ENCODE data around the gene EHMT1. TPM values are rescaled to one million over a fixed set of nuclear protein-coding genes. Genes with fewer than 3 reads are reported as not detected.

EHMT1 gene
- total and polyA plus RNA-seq, 9 of the 15 experiments (the other 6 are each of a cell fraction or from before 2014, with no cell fraction given): 2.2 to 76.0 (median 36.4) TPM

GRCh38 chr9:137658781-137659180 lies 40.0 kb downstream of the EHMT1 start (continued):
- TF ChIP-seq ZNF395 (CRISPR knock-in tag; IDR thresholded peaks at IDR 0.05) (no peak), ZNF274 (IDR thresholded peaks at IDR 0.05; ENCODE audit: borderline replicate concordance, low read depth, low read length) (no peak), COPS2 (conservative IDR thresholded peaks at IDR 0.05) (no peak), E2F6 (IDR thresholded peaks at IDR 0.05; ENCODE audit: borderline replicate concordance in 1 of 2, extremely low read depth in 1 of 2, insufficient read depth in 1 of 2, insufficient read length in 1 of 2, low read depth in 1 of 2, low read length in 1 of 2, poor library complexity in 1 of 2, severe bottlenecking in 1 of 2) (no peak), ELK1 (CRISPR knock-in tag; IDR thresholded peaks at IDR 0.05) (no peak), ELF2 (CRISPR knock-in tag; IDR thresholded peaks at IDR 0.05) (no peak)

GRCh38 chr9:137660144-137660543 lies 41.3 kb downstream of the EHMT1 start:
- Histone ChIP-seq H3K9me1 (ENCODE audit: control insufficient read depth, insufficient read depth, low read length) (no peaks in the 10 kb centered on the region), H2AFZ (ENCODE audit: low read depth, low read length) (no peak overlapping the region), H3K36me3 (ENCODE audit: control insufficient read depth, insufficient read depth, low read length) (peaks cover 9% of the 10 kb centered on the region; the same call in 2 of the 3 replicates), H3K9me3 (replicated peaks; ENCODE audit: control insufficient read depth, insufficient read depth, low read depth, low read length) (no peaks in the 10 kb centered on the region), H4K20me1 (replicated peaks; ENCODE audit: control insufficient read depth, insufficient read depth, low read length) (0 out of 2 replicates have a peak, but pooled peaks cover 4% of the 10 kb centered on the region), H3K4me1 (replicated peaks in 1 of 2; ENCODE audit: control insufficient read depth in 2 of 2, insufficient read depth in 2 of 2, low read length in 2 of 2) (no peaks in the 10 kb centered on the region; a peak in 1 of 5 replicates), H3K9ac (ENCODE audit: insufficient read depth in 1 of 2, low read depth in 2 of 2, low read length in 2 of 2) (peak overlapping the region in 1 of 2 experiments; percentile 17; a peak in 1 of 4 replicates), H3K4me3 (no peak overlapping the region), H3K27ac (ENCODE audit: extremely low read depth, low read depth, low read length) (no peak overlapping the region), H3K27me3 (ENCODE audit: control insufficient read depth in 2 of 2, insufficient read depth in 2 of 2, low read length in 2 of 2) (no peaks in the 10 kb centered on the region), H3K4me2 (ENCODE audit: insufficient read depth, low read length) (no peak overlapping the region), H3K79me2 (ENCODE audit: control insufficient read depth, insufficient read depth, low read length) (peaks cover 80% of the 10 kb centered on the region)
- ChIA-PET CTCF (ENCODE audit: low intra/inter-chr PET ratio) (no interaction called here), POLR2A (no interaction called here)
- BruUV-seq (replicated peaks): no TSS peak
- no peak for ATAC-seq
- FAIRE-seq: no peak
- in situ Hi-C loops (cut with MboI) (no loop called here), intact Hi-C loops (cut with micrococcal nuclease) (no loop called here)
- DNase-seq (ENCODE audit: extremely low read depth in 1 of 4, low spot score in 3 of 4): no peak
- WGBS (ENCODE audit: insufficient coverage, low coverage, missing lambda C conversion rate): 87% methylated on average over 4 of the region's 4 CpGs
- TF ChIP-seq PRDM10 (IDR thresholded peaks at IDR 0.05; ENCODE audit: partially characterized antibody): no peak
